ENCODE measurements around the gene NPTX1.
A peak's percentile ranks its signal among the peaks of the same experiment; 100 is the strongest.

Gene NPTX1

DNA sequence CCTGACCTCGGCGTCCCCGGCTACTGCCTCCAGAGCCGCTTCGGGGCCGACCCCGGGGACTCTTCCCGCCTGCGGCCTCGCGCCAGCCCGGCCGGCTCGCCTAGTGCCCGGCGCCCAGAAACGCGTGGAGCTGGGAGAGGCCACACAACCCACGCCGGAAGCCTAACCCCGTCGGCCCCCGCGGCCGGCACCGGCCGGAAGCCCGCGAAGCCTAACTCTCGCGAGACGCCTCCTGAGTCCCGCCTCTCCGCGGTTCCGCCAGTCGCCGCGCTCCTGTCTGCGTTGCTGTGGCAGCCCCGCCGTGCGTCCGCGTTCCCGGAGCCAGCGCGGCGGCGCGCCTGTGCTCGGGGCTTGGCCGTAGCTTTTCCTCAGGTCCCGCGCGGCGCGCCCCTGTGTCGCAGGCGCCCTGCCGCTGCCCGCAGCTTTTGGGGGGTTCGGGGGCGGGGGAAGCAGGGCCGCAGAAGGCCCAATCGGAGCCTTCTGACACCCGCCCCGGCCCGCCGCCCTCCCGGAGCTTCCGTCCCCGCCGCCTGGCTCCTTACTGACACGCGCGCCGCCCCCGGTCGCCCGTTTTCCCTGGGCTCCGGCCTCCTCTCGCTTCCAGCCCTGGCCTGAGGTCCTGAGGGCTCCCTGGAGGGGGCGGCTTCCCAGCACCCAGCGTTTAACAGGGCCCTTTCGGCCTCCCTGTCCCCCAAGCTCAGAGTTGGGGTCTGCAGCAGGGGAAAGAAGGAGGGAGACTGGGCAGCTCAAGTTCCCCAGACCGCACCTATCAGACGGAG, 21.7 kb downstream of the NPTX1 start:
- TF ChIP-seq, protein P1, sequence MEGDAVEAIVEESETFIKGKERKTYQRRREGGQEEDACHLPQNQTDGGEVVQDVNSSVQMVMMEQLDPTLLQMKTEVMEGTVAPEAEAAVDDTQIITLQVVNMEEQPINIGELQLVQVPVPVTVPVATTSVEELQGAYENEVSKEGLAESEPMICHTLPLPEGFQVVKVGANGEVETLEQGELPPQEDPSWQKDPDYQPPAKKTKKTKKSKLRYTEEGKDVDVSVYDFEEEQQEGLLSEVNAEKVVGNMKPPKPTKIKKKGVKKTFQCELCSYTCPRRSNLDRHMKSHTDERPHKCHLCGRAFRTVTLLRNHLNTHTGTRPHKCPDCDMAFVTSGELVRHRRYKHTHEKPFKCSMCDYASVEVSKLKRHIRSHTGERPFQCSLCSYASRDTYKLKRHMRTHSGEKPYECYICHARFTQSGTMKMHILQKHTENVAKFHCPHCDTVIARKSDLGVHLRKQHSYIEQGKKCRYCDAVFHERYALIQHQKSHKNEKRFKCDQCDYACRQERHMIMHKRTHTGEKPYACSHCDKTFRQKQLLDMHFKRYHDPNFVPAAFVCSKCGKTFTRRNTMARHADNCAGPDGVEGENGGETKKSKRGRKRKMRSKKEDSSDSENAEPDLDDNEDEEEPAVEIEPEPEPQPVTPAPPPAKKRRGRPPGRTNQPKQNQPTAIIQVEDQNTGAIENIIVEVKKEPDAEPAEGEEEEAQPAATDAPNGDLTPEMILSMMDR (IDR thresholded peaks at IDR 0.05) = no peak
- Histone ChIP-seq H3K4me3 (peak overlapping the region; percentile 71), H3K27ac (peak overlapping the region; percentile 87 to 94)
- peak; percentile 96 for DNase-seq (ENCODE audit: low spot score)

DNA sequence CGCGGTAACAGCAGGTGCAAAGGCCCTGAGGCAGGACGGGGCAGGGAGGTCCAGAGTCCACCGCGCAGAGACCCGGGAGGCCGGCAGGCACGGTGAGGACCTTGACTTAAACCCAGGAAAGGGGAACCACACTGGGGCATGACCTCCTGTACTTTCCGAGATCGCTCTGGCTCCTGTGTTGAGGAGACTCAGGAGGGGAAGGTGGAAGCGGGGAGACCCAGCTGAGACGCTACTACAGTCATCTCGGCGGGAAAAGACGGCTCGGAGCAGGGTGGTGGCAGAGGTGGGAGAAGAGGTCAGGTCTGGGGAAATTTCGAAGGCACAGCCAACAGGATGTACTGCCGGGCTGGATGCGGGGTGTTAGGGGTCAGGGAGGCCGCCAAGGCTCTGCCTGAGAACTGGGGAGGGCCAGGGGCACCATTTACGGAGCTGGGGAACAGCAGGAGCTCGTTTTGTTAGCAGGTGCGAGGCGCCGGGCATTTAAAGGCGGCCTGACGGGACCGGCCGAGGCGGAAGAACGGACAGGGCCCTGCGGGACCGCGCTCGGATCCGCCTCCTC, 22.3 kb downstream of the NPTX1 start:
- H3K4me3 ChIP-seq = peak overlapping the region; percentile 71
- DNase-seq (ENCODE audit: low spot score) = no peak
- TF ChIP-seq, protein P1 (IDR thresholded peaks at IDR 0.05) = no peak
- peak overlapping the region; percentile 87 to 94 for H3K27ac ChIP-seq

DNA sequence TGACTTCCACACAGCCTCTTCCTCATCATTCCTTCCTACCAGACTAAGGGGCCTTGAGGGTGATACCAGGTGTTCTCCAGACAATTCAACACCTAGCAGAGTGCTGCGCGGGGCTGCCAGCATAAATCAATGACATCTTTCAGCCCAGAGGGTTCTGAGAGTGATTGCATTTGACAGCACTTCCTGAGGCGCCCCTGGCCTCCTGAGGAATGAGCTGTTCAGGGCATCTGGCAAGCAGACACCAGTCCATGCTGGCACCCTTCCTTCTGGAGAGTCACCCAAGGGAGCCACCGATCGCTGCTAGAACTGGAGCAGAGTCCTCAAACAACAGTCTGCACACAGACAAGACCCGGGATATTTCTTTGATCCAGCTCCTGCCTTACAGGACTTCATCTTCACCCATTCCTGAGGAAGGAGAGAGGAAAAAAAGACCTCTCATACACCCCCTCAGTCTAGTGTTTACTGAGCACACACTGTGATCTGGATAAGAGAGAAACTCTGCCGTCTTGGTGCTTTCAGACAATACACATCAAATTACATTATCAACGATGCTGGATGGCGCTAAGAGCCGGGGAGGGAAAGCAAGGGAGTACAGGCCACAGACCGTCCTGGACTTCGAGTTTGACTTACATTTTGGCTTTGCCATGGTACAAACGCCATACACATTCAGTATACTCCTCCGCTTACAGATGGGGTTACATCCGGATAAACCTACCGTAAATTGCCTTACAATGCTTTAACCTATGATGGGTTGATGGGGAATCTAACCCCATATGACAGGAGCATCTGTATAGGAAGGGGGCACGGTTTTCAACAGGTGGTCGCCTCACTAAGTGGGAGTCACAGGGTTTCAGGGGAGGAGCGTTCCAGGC, 23.0 kb downstream of the NPTX1 start:
- no peak for DNase-seq (ENCODE audit: low spot score)
- H3K4me3 ChIP-seq = peak overlapping the region; percentile 71
- TF ChIP-seq, protein P1 (IDR thresholded peaks at IDR 0.05) = no peak
- no peak overlapping the region for H3K27ac ChIP-seq

DNA sequence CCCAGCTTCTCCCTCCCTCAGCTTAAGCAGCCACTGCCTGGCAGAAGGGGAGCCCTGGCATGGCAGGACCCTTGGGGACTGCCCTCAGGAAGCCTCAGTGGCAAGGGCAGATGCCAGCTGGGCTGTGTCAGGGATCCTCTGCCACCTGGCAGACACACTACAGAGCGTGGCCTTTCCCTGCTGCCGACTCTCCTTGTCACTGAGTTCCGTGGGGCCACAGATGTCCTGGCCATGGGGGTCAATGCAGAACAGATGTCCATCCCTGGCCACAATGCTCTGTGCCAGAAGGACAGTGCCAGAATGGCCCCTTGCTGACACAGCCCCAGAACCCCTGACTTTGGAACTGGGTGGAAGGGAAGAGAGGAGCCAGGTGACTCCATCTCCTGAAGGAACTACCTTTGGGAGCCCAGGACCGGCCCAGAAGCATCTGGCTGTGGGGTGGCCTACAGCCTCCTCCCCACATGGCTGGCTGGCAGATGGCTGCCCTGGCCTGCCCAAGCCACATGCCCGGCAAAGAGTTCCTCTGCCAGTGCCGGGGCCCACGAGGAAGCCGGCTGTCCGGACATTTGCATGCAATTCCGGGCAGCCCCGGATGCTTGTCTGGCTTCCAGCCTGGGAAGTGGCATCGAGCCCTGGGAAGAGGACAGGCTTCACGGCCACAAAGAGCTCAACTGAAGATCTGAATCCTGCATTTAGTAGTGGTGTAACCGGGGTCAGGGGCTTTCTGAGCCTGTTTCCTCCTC, 24.1 kb downstream of the NPTX1 start:
- TF ChIP-seq, protein P1 (IDR thresholded peaks at IDR 0.05) = no peak

DNA sequence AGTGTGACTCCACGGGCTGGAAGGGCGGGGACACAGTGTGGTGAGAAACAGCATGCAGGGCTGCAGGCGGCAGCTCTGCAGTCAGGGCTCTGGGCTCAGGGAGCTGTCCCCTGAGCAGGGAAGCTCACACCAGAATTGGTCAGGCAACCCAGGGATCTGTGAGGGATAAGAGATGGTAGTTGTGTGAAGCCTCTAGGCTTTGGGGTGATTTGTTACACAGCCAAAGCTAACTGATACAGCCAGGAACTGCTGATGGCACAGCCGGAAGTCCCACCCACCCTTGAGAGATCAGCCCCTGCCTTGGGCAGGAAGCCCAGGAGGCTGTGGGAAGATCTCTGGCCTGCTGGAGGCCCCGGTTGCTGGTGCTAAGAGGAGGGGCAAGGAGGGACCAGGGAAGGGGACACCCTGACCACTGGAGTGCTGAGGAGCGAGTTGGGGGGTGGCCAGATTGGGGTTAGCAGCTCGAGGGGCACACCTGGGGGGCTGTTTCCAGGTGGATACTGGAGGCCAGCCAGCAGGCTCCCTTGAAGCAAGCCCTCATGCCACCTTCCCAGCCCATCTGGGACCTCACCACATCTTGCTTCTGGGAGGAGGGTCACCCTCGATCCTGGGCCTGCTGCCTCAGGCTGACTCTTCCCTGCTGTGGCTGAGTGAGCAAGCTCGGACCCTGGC, 25.2 kb downstream of the NPTX1 start:
- TF ChIP-seq, protein P1 (IDR thresholded peaks at IDR 0.05) = no peak
- H3K27ac ChIP-seq = no peak overlapping the region
- DNase-seq (ENCODE audit: low spot score) = no peak
- H3K4me3 ChIP-seq = no peak overlapping the region

More for the DNA sequence above, 24.1 kb downstream of the NPTX1 start:
- no peak overlapping the region for H3K4me3 ChIP-seq
- no peak for DNase-seq (ENCODE audit: low spot score)
- no peak overlapping the region for H3K27ac ChIP-seq

DNA sequence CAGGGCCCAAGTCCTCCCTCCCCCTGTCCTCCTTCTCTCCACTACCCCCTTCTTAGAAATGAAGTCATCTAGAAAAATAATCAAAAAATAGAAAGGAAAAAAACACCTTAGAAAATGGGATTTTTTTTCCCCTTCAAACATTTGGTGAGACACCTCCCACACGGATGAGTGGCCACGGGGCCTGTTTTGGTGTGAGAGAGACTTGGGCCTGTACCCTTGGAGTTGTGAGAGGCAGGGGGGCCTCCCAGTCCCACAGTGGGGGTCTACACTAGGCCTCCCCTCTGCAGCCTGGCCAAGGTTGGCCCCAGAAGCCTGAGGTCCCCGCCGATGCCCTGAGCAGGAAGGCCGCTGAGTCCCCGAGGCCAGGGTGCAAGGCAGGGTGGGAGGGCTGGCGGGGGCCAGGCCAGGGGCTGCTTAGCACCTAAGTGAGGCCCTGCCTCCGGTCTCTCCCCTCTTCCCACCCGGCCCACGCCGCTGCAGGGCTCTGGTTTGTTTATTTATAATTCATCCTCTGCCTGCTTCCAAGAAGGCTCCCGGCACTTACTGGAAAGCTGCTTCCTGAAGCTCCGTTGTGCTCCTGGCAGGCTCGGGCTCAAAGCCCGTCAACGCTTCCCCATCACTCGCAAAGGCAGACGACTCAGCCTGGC, 26.4 kb downstream of the NPTX1 start:
- no peak for DNase-seq (ENCODE audit: low spot score)
- TF ChIP-seq, protein P1 (IDR thresholded peaks at IDR 0.05) = no peak
- no peak overlapping the region for H3K27ac ChIP-seq
- no peak overlapping the region for H3K4me3 ChIP-seq

Measured in coronary artery (tissue), 2 donors.